ENCODE data around the gene ZNF827.

DNA sequence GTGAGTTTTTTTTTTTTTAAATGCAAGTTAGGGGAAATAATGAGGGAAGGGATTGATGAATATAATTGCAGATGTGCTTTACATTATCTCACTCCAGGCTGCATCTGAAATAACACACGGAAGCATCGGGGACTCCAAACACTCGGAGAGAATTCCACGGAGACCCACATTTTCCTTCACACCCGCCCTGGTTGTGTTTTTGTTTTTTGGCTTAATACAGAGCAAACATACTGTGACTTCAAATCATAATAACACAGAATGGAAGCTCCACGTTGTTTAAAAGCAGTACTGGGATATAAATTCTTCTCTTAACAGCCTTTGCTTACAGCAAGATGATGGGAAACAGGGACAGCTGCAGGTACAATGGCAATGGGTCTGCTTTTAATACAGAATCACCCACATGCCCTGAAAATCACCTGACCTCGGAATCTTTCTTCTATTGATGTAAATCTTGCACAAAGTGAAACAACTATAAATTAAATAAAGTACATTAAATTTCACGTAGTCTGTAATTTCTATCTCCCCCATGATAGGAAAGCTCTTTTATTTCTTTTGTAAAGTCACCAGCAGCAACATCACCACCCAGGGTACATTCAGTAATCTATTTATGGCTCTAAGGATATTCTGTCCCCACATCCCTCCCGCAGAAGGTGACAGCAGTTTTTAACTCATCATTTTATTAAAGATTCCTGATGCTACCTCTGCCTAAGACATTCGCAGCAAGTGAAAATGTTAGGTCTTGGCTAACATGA is 119.3 kb downstream of the ZNF827 start:
- TF ChIP-seq, protein P1, sequence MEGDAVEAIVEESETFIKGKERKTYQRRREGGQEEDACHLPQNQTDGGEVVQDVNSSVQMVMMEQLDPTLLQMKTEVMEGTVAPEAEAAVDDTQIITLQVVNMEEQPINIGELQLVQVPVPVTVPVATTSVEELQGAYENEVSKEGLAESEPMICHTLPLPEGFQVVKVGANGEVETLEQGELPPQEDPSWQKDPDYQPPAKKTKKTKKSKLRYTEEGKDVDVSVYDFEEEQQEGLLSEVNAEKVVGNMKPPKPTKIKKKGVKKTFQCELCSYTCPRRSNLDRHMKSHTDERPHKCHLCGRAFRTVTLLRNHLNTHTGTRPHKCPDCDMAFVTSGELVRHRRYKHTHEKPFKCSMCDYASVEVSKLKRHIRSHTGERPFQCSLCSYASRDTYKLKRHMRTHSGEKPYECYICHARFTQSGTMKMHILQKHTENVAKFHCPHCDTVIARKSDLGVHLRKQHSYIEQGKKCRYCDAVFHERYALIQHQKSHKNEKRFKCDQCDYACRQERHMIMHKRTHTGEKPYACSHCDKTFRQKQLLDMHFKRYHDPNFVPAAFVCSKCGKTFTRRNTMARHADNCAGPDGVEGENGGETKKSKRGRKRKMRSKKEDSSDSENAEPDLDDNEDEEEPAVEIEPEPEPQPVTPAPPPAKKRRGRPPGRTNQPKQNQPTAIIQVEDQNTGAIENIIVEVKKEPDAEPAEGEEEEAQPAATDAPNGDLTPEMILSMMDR (IDR thresholded peaks at IDR 0.05; ENCODE audit: insufficient read depth, low read length, poor library complexity, severe bottlenecking), result no peak
- TF ChIP-seq EZH2phosphoT487 (conservative IDR thresholded peaks at IDR 0.05; ENCODE audit: low read length), result no peak
